Fibroblast of villous mesenchyme (primary cell): ENCODE measurements around the gene NTMT1. TPM values are rescaled to one million over a fixed set of nuclear protein-coding genes. Genes with fewer than 3 reads are reported as not detected.

Experiments
- DNase-seq: peaks from one replicate; pipeline ENCODE4 v3.0.0-alpha.2; 2010; ENCODE audit warnings: low read depth
- H3K4me3 ChIP-seq: 2 replicates; pipeline ENCODE4 v1.5.1; 2011; ENCODE audit warnings: low read depth, mild to moderate bottlenecking, low read length
- CTCF ChIP-seq: IDR thresholded peaks from 2 replicates; pipeline ENCODE4 v1.5.1; 2012; ENCODE audit warnings: low read depth, mild to moderate bottlenecking, low read length; ENCODE audit not compliant: insufficient read depth
- total RNA-seq: library from RNA; depleted of rRNA; stranded (reverse); fragments of >200 nt; gene quantifications from 2 replicates; pipeline ENCODE4 v1.2.3, GENCODE V29; 2012

NTMT1 gene
- total RNA-seq, 1 donor = 36.3 TPM

- no peak for DNase-seq
- no peak for TF ChIP-seq CTCF
- no peak overlapping the region for H3K4me3 ChIP-seq
Observed at GRCh38 chr9:129679537-129679936, 53.6 kb downstream of the NTMT1 start.

- DNase-seq = no peak
- TF ChIP-seq CTCF = no peak
- H3K4me3 ChIP-seq = no peak overlapping the region
Observed at GRCh38 chr9:129681924-129682323, 56.0 kb downstream of the NTMT1 start.

DNA sequence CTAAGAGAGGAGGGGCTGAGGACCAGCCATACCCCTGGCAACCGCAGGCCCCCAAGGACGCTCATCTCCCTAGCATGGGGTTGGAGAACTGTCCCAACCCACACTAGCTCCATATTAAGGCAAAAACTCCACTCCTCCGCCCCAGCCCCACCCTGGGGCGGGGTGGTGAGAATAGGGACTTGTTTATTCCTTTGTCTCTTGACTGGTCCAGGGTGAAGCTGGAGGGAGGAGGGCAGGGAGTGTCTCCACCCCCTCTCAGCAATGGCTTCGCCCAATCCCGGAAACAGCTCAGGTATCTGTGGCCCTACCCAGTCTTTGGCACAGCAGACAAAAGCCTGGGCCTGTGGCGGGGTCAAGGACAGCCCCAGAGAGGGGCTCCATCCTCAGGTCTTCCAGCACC lies 56.4 kb downstream of the NTMT1 start:
- no peak for DNase-seq
- no peak for TF ChIP-seq CTCF

GRCh38 chr9:129685220-129685932 lies 59.4 kb downstream of the NTMT1 start:
- DNase-seq = no peak

More for the DNA sequence above, 56.4 kb downstream of the NTMT1 start:
- no peak overlapping the region for H3K4me3 ChIP-seq

More at GRCh38 chr9:129685220-129685932, 59.4 kb downstream of the NTMT1 start:
- no peak overlapping the region for H3K4me3 ChIP-seq
- TF ChIP-seq CTCF = no peak

Other genes with a start within 250 kb of the NTMT1 start
- 0.32 TPM in 1 of 2 replicates, not detected in the other for gene C9orf50, start 5.1 kb upstream of the NTMT1 start, total RNA-seq
- 16.8 and 20.3 TPM in 2 replicates for gene ASB6, start 16.0 kb downstream of the NTMT1 start, total RNA-seq
- gene PRRX2, start 39.5 kb downstream of the NTMT1 start, total RNA-seq = under 0.01 and 1.6 TPM in 2 replicates
- gene PTGES, start 126.9 kb downstream of the NTMT1 start, total RNA-seq = 8.7 and 16.0 TPM in 2 replicates
- 27.4 and 33.2 TPM in 2 replicates for gene TOR1B, start 177.0 kb downstream of the NTMT1 start, total RNA-seq
- gene TOR1A, start 198.0 kb downstream of the NTMT1 start, total RNA-seq = 43.8 and 51.4 TPM in 2 replicates
- 19.3 and 32.4 TPM in 2 replicates for gene C9orf78, start 209.1 kb downstream of the NTMT1 start, total RNA-seq
- gene USP20, start 209.3 kb downstream of the NTMT1 start, total RNA-seq = 7.7 and 10.4 TPM in 2 replicates